K562 (cell line): Measurements from ENCODE around the gene STING1. TPM values are rescaled to one million over a fixed set of nuclear protein-coding genes. Genes with fewer than 3 reads are reported as not detected.

Source experiments
- ATAC-seq: fragments of 200-7000 bp; cut with Tn5 transposase; 3 replicates; pipeline ENCODE4 v1.9.1; 2020; ENCODE audit warnings: moderate library complexity
- BruUV-seq: library from RNA; stranded (reverse); fragments of 400-500 nt; replicated peaks from 2 replicates; lab custom pipeline; 2021; lab: Mats Ljungman, UMichigan
- CTCF ChIA-PET: fragments of 300-600 bp; formaldehyde crosslinking; extraction: SDS; loops from one replicate; lab custom pipeline; 2021; ENCODE audit warnings: low intra/inter-chr PET ratio; lab: Yijun Ruan, JAX
- POLR2A ChIA-PET: fragments of 300-600, 350-650 bp; sonication (Branson Sonifier 250); formaldehyde crosslinking; extraction: SDS; loops from one replicate; lab custom pipeline; 2021; ENCODE audit warnings: antibody characterized with exemption, inconsistent platforms; lab: Yijun Ruan, JAX
- DNase-seq, 4 experiments: peaks; one replicate each; pipeline versions ENCODE4 v3.0.0 to v3.0.0-alpha.2; 2011 to 2018; ENCODE audit warnings: low spot score in 3 of 4, mixed read lengths in 3 of 4; ENCODE audit errors: extremely low read depth in 1 of 4
- FAIRE-seq: peaks from 2 replicates; lab custom pipeline; 2011; peaks lifted over from hg19 to GRCh38; lab: Jason Lieb, UNC
- H2AFZ ChIP-seq: 2 replicates; pipeline ENCODE4 v1.6.0; 2011; ENCODE audit warnings: low read depth, low read length, control low read depth, inconsistent platforms
- H3K27ac ChIP-seq: fragments of 200-600 bp; 3 replicates; pipeline ENCODE4 v1.8.0; 2011; ENCODE audit warnings: low read depth, mild to moderate bottlenecking, control low read depth, inconsistent platforms, low read length, moderate library complexity, mixed read lengths; ENCODE audit errors: extremely low read depth
- H3K27me3 ChIP-seq, 2 experiments: fragments of 300-600 bp in 1 of 2; 2 replicates in 1 of 2; 3 replicates in 1 of 2; pipeline versions ENCODE4 v1.6.0 to v1.8.0; 2011; ENCODE audit warnings: inconsistent platforms in 2 of 2, low read length in 2 of 2, mild to moderate bottlenecking in 1 of 2, mixed read lengths in 1 of 2, moderate library complexity in 1 of 2; ENCODE audit not compliant: control insufficient read depth in 2 of 2, insufficient read depth in 2 of 2
- H3K36me3 ChIP-seq: fragments of 300-600 bp; 3 replicates; pipeline ENCODE4 v1.8.0; 2011; ENCODE audit warnings: mild to moderate bottlenecking, low read length, inconsistent platforms; ENCODE audit not compliant: control insufficient read depth, insufficient read depth
- H3K4me1 ChIP-seq, 2 experiments: fragments of 200-600 bp in 1 of 2; replicated peaks in 1 of 2; 2 replicates in 1 of 2; 3 replicates in 1 of 2; pipeline versions ENCODE4 v1.5.1 to v1.8.0; 2011; ENCODE audit warnings: inconsistent platforms in 2 of 2, low read length in 2 of 2, mild to moderate bottlenecking in 1 of 2, mixed read lengths in 1 of 2, moderate library complexity in 1 of 2; ENCODE audit not compliant: control insufficient read depth in 2 of 2, insufficient read depth in 2 of 2
- H3K4me2 ChIP-seq: 2 replicates; pipeline ENCODE4 v1.6.1; 2011; ENCODE audit warnings: low read length, control low read depth, inconsistent platforms, mixed read lengths; ENCODE audit not compliant: insufficient read depth
- H3K4me3 ChIP-seq: fragments of 200-600 bp; sonication (generic), shearing (Covaris generic); 2 replicates; pipeline ENCODE4 v1.5.1; 2016; ENCODE audit warnings: control low read depth, inconsistent platforms
- H3K79me2 ChIP-seq: fragments of 200-600 bp; 3 replicates; pipeline ENCODE4 v1.8.0; 2011; ENCODE audit warnings: low read length, inconsistent platforms; ENCODE audit not compliant: control insufficient read depth, insufficient read depth
- H3K9ac ChIP-seq, 2 experiments: 2 replicates each; pipeline versions ENCODE4 v1.6.0 to v1.6.1; 2011; ENCODE audit warnings: low read depth in 2 of 2, low read length in 2 of 2, control low read depth in 1 of 2, inconsistent platforms in 1 of 2, mild to moderate bottlenecking in 1 of 2, mixed read lengths in 1 of 2; ENCODE audit not compliant: insufficient read depth in 1 of 2
- H3K9me1 ChIP-seq: one replicate; pipeline ENCODE4 v1.6.0; 2011; ENCODE audit warnings: inconsistent platforms, mild to moderate bottlenecking, low read length, moderate library complexity; ENCODE audit not compliant: control insufficient read depth, insufficient read depth
- H3K9me3 ChIP-seq: replicated peaks from 2 replicates; pipeline ENCODE4 v1.5.1; 2011; ENCODE audit warnings: low read depth, low read length, inconsistent platforms; ENCODE audit not compliant: control insufficient read depth, insufficient read depth
- H4K20me1 ChIP-seq: replicated peaks from 2 replicates; pipeline ENCODE4 v1.6.1; 2011; ENCODE audit warnings: low read length, inconsistent platforms, mixed read lengths; ENCODE audit not compliant: control insufficient read depth, insufficient read depth
- VEZF1 ChIP-seq: fragments of 200-800 bp; sonication (Bioruptor generic); IDR thresholded peaks from 2 replicates; pipeline ENCODE4 v1.6.1; 2017; ENCODE audit warnings: missing genetic modification characterization, missing compliant biosample characterization
- ZFX ChIP-seq: sonication (generic); formaldehyde crosslinking; IDR thresholded peaks from 2 replicates; pipeline ENCODE4 v1.8.0; 2022; ENCODE audit warnings: mild to moderate bottlenecking, missing genetic modification reagents, moderate library complexity
- WGBS: fragments of 100-300 bp; shearing (Covaris generic); methylation state at CpG from one replicate; pipeline ENCODE4 v1.1.6; 2016; ENCODE audit warnings: low coverage, mixed read lengths; ENCODE audit not compliant: insufficient coverage; ENCODE audit errors: missing lambda C conversion rate; 5-methylcytosine and 5-hydroxymethylcytosine counted together
- in situ Hi-C: fragments of 300-500 bp; cut with MboI; formaldehyde crosslinking; loops from 4 replicates; pipeline ENCODE4 v1.15.0; 2018; ENCODE audit warnings: inconsistent platforms, mixed read lengths
- intact Hi-C: fragments of 100-400 bp; cut with micrococcal nuclease; formaldehyde crosslinking; loops from 2 replicates; pipeline ENCODE4 v1.14.2; 2022
- polyA plus RNA-seq, 8 experiments: library from polyadenylated mRNA; depleted of rRNA in 4 of 8; stranded (reverse) in 5 of 8; unstranded in 3 of 8; fragments of >200 nt; fragmentation: Nextera tagmentation in 2 of 8; fragmentation: Illumina TruSeq in 1 of 8; extraction: Ambion mirVana in 2 of 8; extraction: Trizol in 1 of 8; gene quantifications; 2 replicates each; pipeline versions ENCODE4 v1.2.1 to v1.2.3, GENCODE V29; 2011 to 2014; ENCODE audit warnings: inconsistent platforms in 1 of 8, missing spikeins in 1 of 8
- total RNA-seq, 7 experiments: library from RNA; depleted of rRNA in 6 of 7; stranded (reverse); fragments of >200 nt in 6 of 7; fragmentation: Illumina TruSeq in 2 of 7; extraction: Trizol in 2 of 7; gene quantifications; 2 replicates each; pipeline versions ENCODE4 v1.2.1 to v1.2.3, GENCODE V29; 2011 to 2021; ENCODE audit warnings: low replicate concordance in 1 of 7

STING1 gene
- total and polyA plus RNA-seq, 9 of the 15 experiments (the other 6 are each of a cell fraction or from before 2014, with no cell fraction given): 20.8 to 69.1 (median 44.7) TPM

- DNase-seq: no peak
- intact Hi-C loops: no loop called here
- 78% methylated on average over 11 of the region's 12 CpGs for WGBS
- Histone ChIP-seq H3K9me3 (no peaks in the 10 kb centered on the region), H3K9me1 (peaks cover 4% of the 10 kb centered on the region), H2AFZ (peak overlapping the region; percentile 38), H3K4me1 (peaks cover 0 to 15% of the 10 kb centered on the region in 2 experiments; a peak in 2 of 5 replicates), H3K4me2 (no peak overlapping the region), H3K4me3 (no peak overlapping the region), H3K36me3 (no peaks in the 10 kb centered on the region), H3K27me3 (no peaks in the 10 kb centered on the region), H3K9ac (no peak overlapping the region), H4K20me1 (no peaks in the 10 kb centered on the region), H3K27ac (no peak overlapping the region), H3K79me2 (no peaks in the 10 kb centered on the region)
- ATAC-seq: no peak; the same call in 2 of the 3 replicates
- CTCF ChIA-PET: no interaction called here
- POLR2A ChIA-PET: interaction anchor here (0.6 kb wide), 1 partner anchor 1757 kb away, joined by 3 read pairs; no protein-coding TSS in a partner anchor
- in situ Hi-C loops: no loop called here
- no TSS peak for BruUV-seq
- FAIRE-seq: no peak
- TF ChIP-seq VEZF1 (CRISPR knock-in tag) (no peak), ZFX (CRISPR knock-in tag) (peak; percentile 26; the same call in 1 of the 2 replicates)
Measured at GRCh38 chr5:139456776-139457175, 25.8 kb downstream of the STING1 start.
